HepG2 (cell line): Measurements from ENCODE around the gene UTP15. TPM values are rescaled to one million over a fixed set of nuclear protein-coding genes. Genes with fewer than 3 reads are reported as not detected.

Experiments
- AGO1 ChIP-seq: fragments of 200-400 bp; formaldehyde crosslinking; IDR thresholded peaks from 2 replicates; pipeline ENCODE4 v1.6.1; 2017; ENCODE audit warnings: mild to moderate bottlenecking, low read depth, low read length, moderate library complexity; ENCODE audit not compliant: poor library complexity, severe bottlenecking
- ATF7-NPFF ChIP-seq: sonication (generic); formaldehyde crosslinking; IDR thresholded peaks from 2 replicates; pipeline ENCODE4 v1.8.1; 2023; ENCODE audit warnings: mild to moderate bottlenecking, low read depth, missing genetic modification reagents, moderate library complexity
- ETV5 ChIP-seq: IDR thresholded peaks from 2 replicates; pipeline ENCODE4 v1.6.1; 2018; ENCODE audit warnings: missing biosample characterization, missing genetic modification reagents, inconsistent platforms, borderline replicate concordance
- ISL2 ChIP-seq: sonication (generic); formaldehyde crosslinking; IDR thresholded peaks from 2 replicates; pipeline ENCODE4 v1.5.0; 2020; ENCODE audit warnings: missing genetic modification reagents
- MAFK ChIP-seq, 2 experiments: IDR thresholded peaks in 1 of 2; conservative IDR thresholded peaks in 1 of 2; 2 replicates each; pipeline ENCODE4 v1.6.1; 2011; ENCODE audit warnings: improper control_type of control experiment in 2 of 2, low read length in 2 of 2
- MYPOP ChIP-seq: sonication (generic); formaldehyde crosslinking; IDR thresholded peaks from 2 replicates; pipeline ENCODE4 v1.8.1; 2023; ENCODE audit warnings: mild to moderate bottlenecking, moderate library complexity, missing genetic modification reagents
- PAWR ChIP-seq: sonication (generic); formaldehyde crosslinking; IDR thresholded peaks from 2 replicates; pipeline ENCODE4 v1.4.0; 2020; ENCODE audit warnings: missing genetic modification reagents, mild to moderate bottlenecking, borderline replicate concordance
- PRMT3 ChIP-seq: sonication (generic); formaldehyde crosslinking; IDR thresholded peaks from 2 replicates; pipeline ENCODE4 v1.8.1; 2022; ENCODE audit warnings: low read depth, mild to moderate bottlenecking, moderate library complexity, missing genetic modification reagents, borderline replicate concordance
- REXO4 ChIP-seq: sonication (generic); formaldehyde crosslinking; IDR thresholded peaks from 2 replicates; pipeline ENCODE4 v1.8.0; 2022; ENCODE audit warnings: missing genetic modification reagents, mild to moderate bottlenecking, borderline replicate concordance
- SNAPC4 ChIP-seq: sonication (generic); formaldehyde crosslinking; IDR thresholded peaks from 2 replicates; pipeline ENCODE4 v1.4.0; 2020; ENCODE audit warnings: mild to moderate bottlenecking, missing genetic modification reagents
- ZFAT ChIP-seq: sonication (generic); formaldehyde crosslinking; conservative IDR thresholded peaks from 2 replicates; pipeline ENCODE4 v1.8.1; 2023; ENCODE audit warnings: missing genetic modification reagents, inconsistent platforms
- ZNF143 ChIP-seq: sonication (generic); formaldehyde crosslinking; IDR thresholded peaks from 2 replicates; pipeline ENCODE4 v1.4.0; 2020; ENCODE audit warnings: missing genetic modification reagents
- ZNF260 ChIP-seq: sonication (generic); formaldehyde crosslinking; IDR thresholded peaks from 2 replicates; pipeline ENCODE4 v1.4.0; 2020; ENCODE audit warnings: missing genetic modification reagents, low read depth, mild to moderate bottlenecking, borderline replicate concordance
- ZNF354B ChIP-seq: sonication (generic); formaldehyde crosslinking; IDR thresholded peaks from 2 replicates; pipeline ENCODE4 v1.8.0; 2022; ENCODE audit warnings: mild to moderate bottlenecking, missing genetic modification reagents
- polyA plus RNA-seq, 8 experiments: library from polyadenylated mRNA; depleted of rRNA in 3 of 8; stranded (reverse) in 7 of 8; unstranded in 1 of 8; fragments of >200 nt; fragmentation: Illumina TruSeq in 4 of 8; extraction: Trizol in 4 of 8; gene quantifications; 2 replicates each; pipeline versions ENCODE4 v1.2.1 to v1.2.3, GENCODE V29; 2011 to 2016; ENCODE audit warnings: low read depth in 4 of 8, missing spikeins in 1 of 8, mixed read lengths in 1 of 8; ENCODE audit not compliant: insufficient read depth in 1 of 8
- total RNA-seq, 5 experiments: library from RNA; depleted of rRNA; stranded (reverse); fragments of >200 nt; fragmentation: Illumina TruSeq; extraction: Trizol; gene quantifications; 2 replicates each; pipeline ENCODE4 v1.2.3, GENCODE V29; 2016; ENCODE audit warnings: low read depth in 1 of 5
- TF ChIP-seq, protein P1 (sequence below): sonication (generic); formaldehyde crosslinking; IDR thresholded peaks from 2 replicates; pipeline ENCODE4 v1.4.0; 2020; ENCODE audit warnings: missing genetic modification reagents
- TF ChIP-seq, protein P2 (sequence below): sonication (generic); formaldehyde crosslinking; IDR thresholded peaks from 2 replicates; pipeline ENCODE4 v1.4.0; 2020; ENCODE audit warnings: missing genetic modification reagents
- TF ChIP-seq, protein P3 (sequence below): sonication (generic); formaldehyde crosslinking; conservative IDR thresholded peaks from 2 replicates; pipeline ENCODE4 v1.4.0; 2020; ENCODE audit warnings: missing genetic modification reagents

The UTP15 gene
- total and polyA plus RNA-seq, 2 of the 13 experiments (the other 11 are each of a cell fraction or from before 2014, with no cell fraction given): 7.3 to 35.8 TPM

- TF ChIP-seq, protein P1, sequence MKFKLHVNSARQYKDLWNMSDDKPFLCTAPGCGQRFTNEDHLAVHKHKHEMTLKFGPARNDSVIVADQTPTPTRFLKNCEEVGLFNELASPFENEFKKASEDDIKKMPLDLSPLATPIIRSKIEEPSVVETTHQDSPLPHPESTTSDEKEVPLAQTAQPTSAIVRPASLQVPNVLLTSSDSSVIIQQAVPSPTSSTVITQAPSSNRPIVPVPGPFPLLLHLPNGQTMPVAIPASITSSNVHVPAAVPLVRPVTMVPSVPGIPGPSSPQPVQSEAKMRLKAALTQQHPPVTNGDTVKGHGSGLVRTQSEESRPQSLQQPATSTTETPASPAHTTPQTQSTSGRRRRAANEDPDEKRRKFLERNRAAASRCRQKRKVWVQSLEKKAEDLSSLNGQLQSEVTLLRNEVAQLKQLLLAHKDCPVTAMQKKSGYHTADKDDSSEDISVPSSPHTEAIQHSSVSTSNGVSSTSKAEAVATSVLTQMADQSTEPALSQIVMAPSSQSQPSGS: no peak
- no peak for TF ChIP-seq AGO1
- TF ChIP-seq MAFK (conservative IDR thresholded peaks at IDR 0.05 in 1 of 2, IDR thresholded peaks at IDR 0.05 in 1 of 2; ENCODE audit: low read length in 2 of 2): no peak
- no peak for TF ChIP-seq ZNF143 (CRISPR knock-in tag)
- no peak for TF ChIP-seq ZFAT (CRISPR knock-in tag)
- TF ChIP-seq PAWR (CRISPR knock-in tag): no peak
- no peak; the same call in 1 of the 2 replicates for TF ChIP-seq ATF7-NPFF
- TF ChIP-seq MYPOP: peak; percentile 28
- TF ChIP-seq, protein P2, sequence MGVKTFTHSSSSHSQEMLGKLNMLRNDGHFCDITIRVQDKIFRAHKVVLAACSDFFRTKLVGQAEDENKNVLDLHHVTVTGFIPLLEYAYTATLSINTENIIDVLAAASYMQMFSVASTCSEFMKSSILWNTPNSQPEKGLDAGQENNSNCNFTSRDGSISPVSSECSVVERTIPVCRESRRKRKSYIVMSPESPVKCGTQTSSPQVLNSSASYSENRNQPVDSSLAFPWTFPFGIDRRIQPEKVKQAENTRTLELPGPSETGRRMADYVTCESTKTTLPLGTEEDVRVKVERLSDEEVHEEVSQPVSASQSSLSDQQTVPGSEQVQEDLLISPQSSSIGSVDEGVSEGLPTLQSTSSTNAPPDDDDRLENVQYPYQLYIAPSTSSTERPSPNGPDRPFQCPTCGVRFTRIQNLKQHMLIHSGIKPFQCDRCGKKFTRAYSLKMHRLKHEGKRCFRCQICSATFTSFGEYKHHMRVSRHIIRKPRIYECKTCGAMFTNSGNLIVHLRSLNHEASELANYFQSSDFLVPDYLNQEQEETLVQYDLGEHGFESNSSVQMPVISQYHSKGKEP (CRISPR knock-in tag): no peak
- TF ChIP-seq PRMT3 (CRISPR knock-in tag): no peak
- no peak for TF ChIP-seq ZNF354B (CRISPR knock-in tag)
- no peak for TF ChIP-seq ISL2 (CRISPR knock-in tag)
- no peak for TF ChIP-seq REXO4 (CRISPR knock-in tag)
- TF ChIP-seq, protein P3, sequence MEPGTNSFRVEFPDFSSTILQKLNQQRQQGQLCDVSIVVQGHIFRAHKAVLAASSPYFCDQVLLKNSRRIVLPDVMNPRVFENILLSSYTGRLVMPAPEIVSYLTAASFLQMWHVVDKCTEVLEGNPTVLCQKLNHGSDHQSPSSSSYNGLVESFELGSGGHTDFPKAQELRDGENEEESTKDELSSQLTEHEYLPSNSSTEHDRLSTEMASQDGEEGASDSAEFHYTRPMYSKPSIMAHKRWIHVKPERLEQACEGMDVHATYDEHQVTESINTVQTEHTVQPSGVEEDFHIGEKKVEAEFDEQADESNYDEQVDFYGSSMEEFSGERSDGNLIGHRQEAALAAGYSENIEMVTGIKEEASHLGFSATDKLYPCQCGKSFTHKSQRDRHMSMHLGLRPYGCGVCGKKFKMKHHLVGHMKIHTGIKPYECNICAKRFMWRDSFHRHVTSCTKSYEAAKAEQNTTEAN (CRISPR knock-in tag): no peak
- TF ChIP-seq ETV5 (CRISPR knock-in tag): peak; percentile 53; the same call in 1 of the 2 replicates
- TF ChIP-seq SNAPC4 (CRISPR knock-in tag): no peak
- TF ChIP-seq ZNF260 (CRISPR knock-in tag): no peak
Observed at GRCh38 chr5:73625944-73626811, 60.6 kb downstream of the UTP15 start, which contains the start of gene ARHGEF28 (continued).
